ENCODE measurements around the gene SUPT3H.
A peak's percentile ranks its signal among the peaks of the same experiment; 100 is the strongest.

The SUPT3H gene

DNA sequence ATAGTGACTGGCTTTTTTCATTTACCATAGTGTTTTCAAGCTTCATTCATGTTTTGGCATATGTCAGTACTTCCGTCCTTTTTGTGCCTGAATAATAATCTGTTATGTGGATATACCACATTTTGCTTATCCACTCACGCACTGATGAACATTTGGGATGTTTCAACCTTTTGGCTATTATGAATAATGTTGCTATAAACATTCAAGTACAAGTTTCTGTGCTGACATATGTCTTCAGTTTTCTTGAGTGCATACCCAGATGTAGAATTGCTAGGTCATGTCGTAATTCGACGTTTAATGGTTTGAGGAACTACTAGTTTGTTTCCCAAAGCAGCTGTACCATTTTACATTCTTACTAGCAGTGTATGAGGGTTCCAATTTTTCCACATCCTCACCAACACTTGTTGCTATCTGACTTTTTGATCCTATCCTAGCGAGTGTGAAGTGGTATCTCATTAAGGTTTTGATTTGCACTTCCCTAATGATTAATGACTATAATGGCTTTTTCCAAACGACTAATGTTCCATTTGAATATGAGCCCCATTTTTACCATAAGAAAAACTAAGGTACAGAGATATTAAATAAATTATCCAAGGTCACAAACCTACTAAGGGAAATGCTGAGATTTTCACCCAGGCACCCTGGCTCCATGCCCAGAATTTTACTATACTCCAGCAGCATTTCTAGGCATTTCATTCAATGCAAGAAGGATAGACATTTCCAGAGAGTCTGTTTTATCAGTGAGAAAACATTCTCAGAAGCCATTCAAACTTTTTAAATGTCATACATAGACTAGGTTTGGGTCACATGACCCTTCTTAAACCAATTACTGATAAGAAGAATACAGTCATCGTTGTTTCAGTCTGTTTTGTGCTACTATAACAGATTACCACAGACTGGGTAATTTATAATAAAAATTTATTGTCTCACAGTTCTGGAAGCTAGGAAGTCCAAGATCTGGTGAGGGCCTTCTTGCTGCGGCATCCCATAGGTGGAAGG lies 120.7 kb downstream of the SUPT3H start:
- TF ChIP-seq MYC (IDR thresholded peaks at IDR 0.05; ENCODE audit: low read depth, low read length): no peak
- TF ChIP-seq, protein P1, sequence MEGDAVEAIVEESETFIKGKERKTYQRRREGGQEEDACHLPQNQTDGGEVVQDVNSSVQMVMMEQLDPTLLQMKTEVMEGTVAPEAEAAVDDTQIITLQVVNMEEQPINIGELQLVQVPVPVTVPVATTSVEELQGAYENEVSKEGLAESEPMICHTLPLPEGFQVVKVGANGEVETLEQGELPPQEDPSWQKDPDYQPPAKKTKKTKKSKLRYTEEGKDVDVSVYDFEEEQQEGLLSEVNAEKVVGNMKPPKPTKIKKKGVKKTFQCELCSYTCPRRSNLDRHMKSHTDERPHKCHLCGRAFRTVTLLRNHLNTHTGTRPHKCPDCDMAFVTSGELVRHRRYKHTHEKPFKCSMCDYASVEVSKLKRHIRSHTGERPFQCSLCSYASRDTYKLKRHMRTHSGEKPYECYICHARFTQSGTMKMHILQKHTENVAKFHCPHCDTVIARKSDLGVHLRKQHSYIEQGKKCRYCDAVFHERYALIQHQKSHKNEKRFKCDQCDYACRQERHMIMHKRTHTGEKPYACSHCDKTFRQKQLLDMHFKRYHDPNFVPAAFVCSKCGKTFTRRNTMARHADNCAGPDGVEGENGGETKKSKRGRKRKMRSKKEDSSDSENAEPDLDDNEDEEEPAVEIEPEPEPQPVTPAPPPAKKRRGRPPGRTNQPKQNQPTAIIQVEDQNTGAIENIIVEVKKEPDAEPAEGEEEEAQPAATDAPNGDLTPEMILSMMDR (IDR thresholded peaks at IDR 0.05; ENCODE audit: low read depth, low read length): no peak
- TF ChIP-seq, protein P2, sequence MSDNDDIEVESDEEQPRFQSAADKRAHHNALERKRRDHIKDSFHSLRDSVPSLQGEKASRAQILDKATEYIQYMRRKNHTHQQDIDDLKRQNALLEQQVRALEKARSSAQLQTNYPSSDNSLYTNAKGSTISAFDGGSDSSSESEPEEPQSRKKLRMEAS (IDR thresholded peaks at IDR 0.05; ENCODE audit: low read depth, low read length): no peak
- no peak for TF ChIP-seq POLR2A (IDR thresholded peaks at IDR 0.05; ENCODE audit: extremely low read depth, insufficient read length)
- DNase-seq (ENCODE audit: low read depth): peak; percentile 36
- no peak overlapping the region for H3K4me3 ChIP-seq (ENCODE audit: low read depth, low read length)

DNA sequence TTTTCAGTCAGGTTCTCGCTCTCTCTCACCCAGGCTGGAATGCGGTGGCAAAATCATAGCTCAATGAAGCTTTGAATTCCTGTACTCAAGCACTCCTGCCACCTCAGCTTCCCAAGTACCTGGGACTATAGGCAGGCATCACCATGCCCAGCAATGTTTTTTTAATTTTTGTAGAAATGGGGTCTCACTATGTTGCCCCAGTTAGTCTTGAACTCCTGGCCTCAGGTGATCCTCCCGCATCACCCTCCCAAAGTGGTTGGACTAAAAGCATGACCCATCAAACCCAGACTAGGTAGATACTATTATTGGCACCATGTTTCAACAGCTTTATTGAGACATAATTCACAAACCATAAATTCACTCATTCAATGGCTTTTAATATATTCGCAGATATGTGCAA lies 122.3 kb downstream of the SUPT3H start:
- H3K4me3 ChIP-seq (ENCODE audit: low read depth, low read length): no peak overlapping the region
- no peak for DNase-seq (ENCODE audit: low read depth)
- TF ChIP-seq MYC (IDR thresholded peaks at IDR 0.05; ENCODE audit: low read depth, low read length) (no peak), POLR2A (IDR thresholded peaks at IDR 0.05; ENCODE audit: extremely low read depth, insufficient read length) (no peak)
- TF ChIP-seq, protein P2 (IDR thresholded peaks at IDR 0.05; ENCODE audit: low read depth, low read length): no peak
- TF ChIP-seq, protein P1 (IDR thresholded peaks at IDR 0.05; ENCODE audit: low read depth, low read length): no peak

DNA sequence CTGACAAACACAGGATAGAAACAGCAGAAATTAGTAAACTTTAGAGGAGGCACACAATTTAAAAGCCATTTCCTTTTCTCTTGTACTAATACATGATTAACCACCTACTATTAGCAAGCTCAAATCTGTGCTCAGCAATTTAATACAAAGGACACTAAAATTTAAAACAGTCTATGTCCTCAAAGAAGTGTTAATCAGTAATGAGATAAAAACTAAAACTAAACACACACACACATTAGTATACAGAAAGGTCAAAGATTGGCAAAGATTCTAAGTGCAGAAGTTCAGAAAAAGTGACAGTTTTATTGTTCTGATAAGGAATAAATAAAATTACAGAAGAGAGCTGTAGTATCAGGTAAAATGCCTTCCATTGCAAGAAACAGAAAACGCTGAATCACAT lies 123.5 kb downstream of the SUPT3H start:
- DNase-seq (ENCODE audit: low read depth): no peak
- no peak overlapping the region for H3K4me3 ChIP-seq (ENCODE audit: low read depth, low read length)
- TF ChIP-seq POLR2A (IDR thresholded peaks at IDR 0.05; ENCODE audit: extremely low read depth, insufficient read length): no peak
- TF ChIP-seq, protein P2 (IDR thresholded peaks at IDR 0.05; ENCODE audit: low read depth, low read length): no peak
- TF ChIP-seq, protein P1 (IDR thresholded peaks at IDR 0.05; ENCODE audit: low read depth, low read length): no peak
- no peak for TF ChIP-seq MYC (IDR thresholded peaks at IDR 0.05; ENCODE audit: low read depth, low read length)

DNA sequence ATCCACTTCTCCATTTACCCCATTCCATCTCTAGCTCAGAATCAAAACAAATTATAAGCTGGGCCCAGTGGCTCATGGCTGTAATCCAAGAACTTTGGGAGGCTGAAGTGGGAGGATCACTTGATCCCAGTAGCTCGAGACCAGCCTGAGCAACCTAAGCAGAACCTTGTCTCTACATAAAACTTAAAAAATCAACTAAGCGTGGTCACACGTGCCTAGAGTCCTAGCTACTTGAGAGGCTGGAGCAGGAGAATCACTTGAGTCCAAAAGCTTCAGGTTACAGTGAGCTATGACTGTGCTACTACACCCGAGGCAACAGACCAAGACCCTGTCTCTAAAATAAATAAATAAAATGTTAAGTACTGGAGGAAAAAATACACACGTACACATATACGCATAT lies 124.3 kb downstream of the SUPT3H start:
- no peak for DNase-seq (ENCODE audit: low read depth)
- TF ChIP-seq, protein P2 (IDR thresholded peaks at IDR 0.05; ENCODE audit: low read depth, low read length): no peak
- no peak for TF ChIP-seq POLR2A (IDR thresholded peaks at IDR 0.05; ENCODE audit: extremely low read depth, insufficient read length)
- no peak for TF ChIP-seq MYC (IDR thresholded peaks at IDR 0.05; ENCODE audit: low read depth, low read length)
- TF ChIP-seq, protein P1 (IDR thresholded peaks at IDR 0.05; ENCODE audit: low read depth, low read length): no peak
- no peak overlapping the region for H3K4me3 ChIP-seq (ENCODE audit: low read depth, low read length)

DNA sequence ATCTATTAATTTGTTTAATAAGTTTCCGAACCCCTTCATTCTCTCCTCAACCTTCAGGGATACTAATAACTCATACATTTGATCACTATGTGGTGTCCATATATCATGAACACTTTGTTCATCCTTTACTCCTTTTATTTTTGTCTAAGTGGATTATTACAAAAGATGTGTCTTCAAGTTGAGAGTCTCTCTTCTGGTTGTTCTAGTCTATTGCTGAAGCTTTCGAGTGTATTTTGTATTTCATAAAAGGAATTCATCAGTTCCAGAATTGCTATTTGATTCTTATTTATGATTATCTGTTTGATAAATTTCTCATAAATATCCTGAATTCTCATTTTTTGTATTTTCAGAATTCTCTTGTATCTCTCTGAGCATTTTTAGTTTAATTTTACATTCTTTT lies 146.1 kb downstream of the SUPT3H start:
- TF ChIP-seq POLR2A (IDR thresholded peaks at IDR 0.05; ENCODE audit: extremely low read depth, insufficient read length) (no peak), MYC (IDR thresholded peaks at IDR 0.05; ENCODE audit: low read depth, low read length) (no peak)
- TF ChIP-seq, protein P2 (IDR thresholded peaks at IDR 0.05; ENCODE audit: low read depth, low read length): no peak
- TF ChIP-seq, protein P1 (IDR thresholded peaks at IDR 0.05; ENCODE audit: low read depth, low read length): no peak
- no peak for DNase-seq (ENCODE audit: low read depth)
- no peak overlapping the region for H3K4me3 ChIP-seq (ENCODE audit: low read depth, low read length)
